Activated CD8-positive, alpha-beta memory T cell treated with anti-CD3 and anti-CD28 coated beads, Interleukin-2, amount 10 ng/mL, durations not matched to agents 7 days and 5 days (primary cell): ENCODE results near the gene SMIM31. TPM values are rescaled to one million over a fixed set of nuclear protein-coding genes. Genes with fewer than 3 reads are reported as not detected.

Experiments
- ATAC-seq: fragments of 150-1000 bp; cut with Tn5 transposase; one replicate; pipeline ENCODE4 v1.10.0; 2021; ENCODE audit warnings: moderate library complexity
- CTCF ChIA-PET: fragments of 350-600 bp; sonication (Branson Sonifier 250); formaldehyde crosslinking; loops from one replicate; lab custom pipeline; 2021; ENCODE audit warnings: antibody characterized with exemption; lab: Charles Lee
- DNase-seq: peaks from one replicate; pipeline ENCODE4 v3.0.0-alpha.2; 2020
- H3K27ac Mint-ChIP-seq: one replicate; pipeline ENCODE4 v1.8.0; 2021; ENCODE audit warnings: mild to moderate bottlenecking, mixed read lengths
- H3K27me3 Mint-ChIP-seq: one replicate; pipeline ENCODE4 v1.8.0; 2021; ENCODE audit warnings: mixed read lengths
- H3K36me3 Mint-ChIP-seq: one replicate; pipeline ENCODE4 v1.8.0; 2021; ENCODE audit warnings: mild to moderate bottlenecking, mixed read lengths
- H3K4me1 Mint-ChIP-seq: one replicate; pipeline ENCODE4 v1.8.0; 2021; ENCODE audit warnings: mixed read lengths
- H3K4me3 Mint-ChIP-seq: one replicate; pipeline ENCODE4 v1.8.0; 2021; ENCODE audit warnings: mild to moderate bottlenecking, moderate library complexity, mixed read lengths
- H3K9me3 Mint-ChIP-seq: one replicate; pipeline ENCODE4 v1.8.0; 2022; ENCODE audit warnings: low read depth, mixed read lengths
- total RNA-seq, 2 experiments: library from RNA; stranded (reverse); gene quantifications; one replicate each; pipeline ENCODE4 v1.2.3, GENCODE V29; 2021

Gene SMIM31
- total RNA-seq = not detected

GRCh38 chr4:164753873-164754488 lies at the start of gene SMIM31:
Gene SMIM31, plus strand, starts transcription at chr4:164754131. Its CDS starts 16,313 bp downstream, at chr4:164770444.
- Mint-ChIP-seq H3K4me3 (no peak within 1 kb of the TSS), H3K36me3 (no peaks in the 10 kb centered on the region), H3K4me1 (no peaks in the 10 kb centered on the region), H3K27me3 (no peaks in the 10 kb centered on the region), H3K9me3 (peaks cover 2% of the 10 kb centered on the region), H3K27ac (no peak within 1 kb of the TSS)
- no peak for ATAC-seq
- CTCF ChIA-PET = interaction anchor here (0.5 kb wide), 1 partner anchor 343 kb away, joined by 3 read pairs; no protein-coding TSS in a partner anchor
- DNase-seq = no peak

- Mint-ChIP-seq H3K4me1 (peaks cover under 1% of the 10 kb centered on the region), H3K36me3 (no peaks in the 10 kb centered on the region), H3K27me3 (peaks cover 4% of the 10 kb centered on the region), H3K9me3 (no peaks in the 10 kb centered on the region), H3K4me3 (no peak overlapping the region), H3K27ac (no peak overlapping the region)
- DNase-seq = no peak
- ATAC-seq = no peak
- CTCF ChIA-PET = no interaction called here
Observed at GRCh38 chr4:164706675-164707074, 47.3 kb upstream of the SMIM31 start.

- ATAC-seq (no peak), DNase-seq (no peak)
- Mint-ChIP-seq H3K4me1 (no peaks in the 10 kb centered on the region), H3K4me3 (no peak overlapping the region), H3K27me3 (peaks cover 3% of the 10 kb centered on the region), H3K9me3 (no peaks in the 10 kb centered on the region), H3K27ac (no peak overlapping the region), H3K36me3 (no peaks in the 10 kb centered on the region)
- CTCF ChIA-PET = no interaction called here
Observed at GRCh38 chr4:164716901-164717300, 37.0 kb upstream of the SMIM31 start.

GRCh38 chr4:164718827-164719226 lies 35.1 kb upstream of the SMIM31 start:
- CTCF ChIA-PET = no interaction called here
- no peaks in the 10 kb centered on the region for H3K36me3 Mint-ChIP-seq
- no peak for DNase-seq
- H3K27me3 Mint-ChIP-seq = peaks cover 3% of the 10 kb centered on the region
- ATAC-seq = no peak
- no peaks in the 10 kb centered on the region for H3K4me1 Mint-ChIP-seq
- no peaks in the 10 kb centered on the region for H3K9me3 Mint-ChIP-seq
- H3K27ac Mint-ChIP-seq = no peak overlapping the region
- H3K4me3 Mint-ChIP-seq = no peak overlapping the region

- CTCF ChIA-PET = no interaction called here
Observed at GRCh38 chr4:164725066-164725465, 28.9 kb upstream of the SMIM31 start.

GRCh38 chr4:164730705-164731393 lies 23.1 kb upstream of the SMIM31 start:
- Mint-ChIP-seq H3K36me3 (no peaks in the 10 kb centered on the region), H3K27ac (no peak overlapping the region), H3K4me3 (no peak overlapping the region), H3K9me3 (no peaks in the 10 kb centered on the region), H3K27me3 (peaks cover 7% of the 10 kb centered on the region), H3K4me1 (peaks cover 3% of the 10 kb centered on the region)
- ATAC-seq (no peak), DNase-seq (no peak)
- CTCF ChIA-PET = interaction anchor here (0.8 to 3.4 kb wide), 10 partner anchors 9 to 1180 kb away, joined by 3 to 19 read pairs (median 4); no protein-coding TSS in a partner anchor

More at GRCh38 chr4:164725066-164725465, 28.9 kb upstream of the SMIM31 start:
- peaks cover 8% of the 10 kb centered on the region for H3K4me1 Mint-ChIP-seq
- ATAC-seq = no peak
- no peak overlapping the region for H3K4me3 Mint-ChIP-seq
- no peaks in the 10 kb centered on the region for H3K36me3 Mint-ChIP-seq
- H3K27ac Mint-ChIP-seq = no peak overlapping the region
- H3K27me3 Mint-ChIP-seq = peaks cover 4% of the 10 kb centered on the region
- DNase-seq = peak; percentile 46
- H3K9me3 Mint-ChIP-seq = no peaks in the 10 kb centered on the region

- CTCF ChIA-PET = interaction anchor here (0.8 to 3.4 kb wide), 7 partner anchors 10 to 1181 kb away, joined by 3 to 19 read pairs (median 4); no protein-coding TSS in a partner anchor
- ATAC-seq = no peak
- Mint-ChIP-seq H3K27ac (no peak overlapping the region), H3K36me3 (no peaks in the 10 kb centered on the region), H3K4me1 (peaks cover 3% of the 10 kb centered on the region), H3K4me3 (no peak overlapping the region), H3K9me3 (no peaks in the 10 kb centered on the region), H3K27me3 (peaks cover 7% of the 10 kb centered on the region)
- DNase-seq = peak; percentile 51
Observed at GRCh38 chr4:164731827-164732474, 22.0 kb upstream of the SMIM31 start.

GRCh38 chr4:164734484-164734883 lies 19.4 kb upstream of the SMIM31 start:
- CTCF ChIA-PET = interaction anchor here (1.0 kb wide), 1 partner anchor 13 kb away, joined by 3 read pairs; no protein-coding TSS in a partner anchor
- DNase-seq = no peak
- peaks cover 3% of the 10 kb centered on the region for H3K4me1 Mint-ChIP-seq
- peaks cover 4% of the 10 kb centered on the region for H3K27me3 Mint-ChIP-seq
- H3K4me3 Mint-ChIP-seq = no peak overlapping the region
- ATAC-seq = no peak
- no peak overlapping the region for H3K27ac Mint-ChIP-seq
- H3K36me3 Mint-ChIP-seq = no peaks in the 10 kb centered on the region
- no peaks in the 10 kb centered on the region for H3K9me3 Mint-ChIP-seq

- DNase-seq (no peak), ATAC-seq (no peak)
- H3K27me3 Mint-ChIP-seq = no peaks in the 10 kb centered on the region
- no peaks in the 10 kb centered on the region for H3K36me3 Mint-ChIP-seq
- CTCF ChIA-PET = interaction anchor here (0.6 to 1.7 kb wide), 5 partner anchors 12 to 1198 kb away, joined by 3 to 5 read pairs (median 3); no protein-coding TSS in a partner anchor
- H3K4me3 Mint-ChIP-seq = no peak overlapping the region
- H3K4me1 Mint-ChIP-seq = no peaks in the 10 kb centered on the region
- peaks cover 2% of the 10 kb centered on the region for H3K9me3 Mint-ChIP-seq
- H3K27ac Mint-ChIP-seq = no peak overlapping the region
Observed at GRCh38 chr4:164748375-164748774, 5.6 kb upstream of the SMIM31 start.

GRCh38 chr4:164755432-164755831 lies 1.5 kb downstream of the SMIM31 start:
- no peaks in the 10 kb centered on the region for H3K36me3 Mint-ChIP-seq
- CTCF ChIA-PET = no interaction called here
- H3K9me3 Mint-ChIP-seq = peaks cover 2% of the 10 kb centered on the region
- peaks cover 4% of the 10 kb centered on the region for H3K27me3 Mint-ChIP-seq
- no peak for DNase-seq
- ATAC-seq = no peak
- H3K27ac Mint-ChIP-seq = no peak overlapping the region
- H3K4me3 Mint-ChIP-seq = no peak overlapping the region
- no peaks in the 10 kb centered on the region for H3K4me1 Mint-ChIP-seq

GRCh38 chr4:164756686-164757085 lies 2.8 kb downstream of the SMIM31 start:
- no peak for DNase-seq
- Mint-ChIP-seq H3K4me3 (no peak overlapping the region), H3K9me3 (peaks cover under 1% of the 10 kb centered on the region), H3K4me1 (no peaks in the 10 kb centered on the region), H3K27ac (no peak overlapping the region), H3K27me3 (peaks cover 6% of the 10 kb centered on the region), H3K36me3 (no peaks in the 10 kb centered on the region)
- no peak for ATAC-seq
- CTCF ChIA-PET = no interaction called here

- no peak overlapping the region for H3K4me3 Mint-ChIP-seq
- no peaks in the 10 kb centered on the region for H3K36me3 Mint-ChIP-seq
- no peaks in the 10 kb centered on the region for H3K9me3 Mint-ChIP-seq
- ATAC-seq = no peak
- H3K27ac Mint-ChIP-seq = no peak overlapping the region
- CTCF ChIA-PET = interaction anchor here (0.7 kb wide), 1 partner anchor 13 kb away, joined by 4 read pairs; no protein-coding TSS in a partner anchor
- no peak for DNase-seq
- H3K27me3 Mint-ChIP-seq = peaks cover 11% of the 10 kb centered on the region
- H3K4me1 Mint-ChIP-seq = no peaks in the 10 kb centered on the region
Observed at GRCh38 chr4:164761241-164761640, 7.3 kb downstream of the SMIM31 start.

GRCh38 chr4:164761746-164762275 lies 7.9 kb downstream of the SMIM31 start:
- CTCF ChIA-PET = no interaction called here
- ATAC-seq (no peak), DNase-seq (no peak)
- H3K36me3 Mint-ChIP-seq = no peaks in the 10 kb centered on the region
- H3K27me3 Mint-ChIP-seq = peaks cover 13% of the 10 kb centered on the region
- H3K27ac Mint-ChIP-seq = no peak overlapping the region
- H3K9me3 Mint-ChIP-seq = no peaks in the 10 kb centered on the region
- H3K4me1 Mint-ChIP-seq = no peaks in the 10 kb centered on the region
- no peak overlapping the region for H3K4me3 Mint-ChIP-seq
